PFSK-1 (cell line): ENCODE measurements around the gene USB1.

ENCODE experiments used
- FOXP2 ChIP-seq: optimal IDR thresholded peaks from 2 replicates; pipeline ENCODE3; 2011; ENCODE audit warnings: borderline replicate concordance, control low read depth, inconsistent platforms; ENCODE audit not compliant: insufficient read depth; ENCODE audit errors: extremely low read length, extremely low read depth
- POLR2AphosphoS5 ChIP-seq: IDR thresholded peaks from 2 replicates; pipeline ENCODE4 v1.6.1; 2012; ENCODE audit warnings: low read depth, mild to moderate bottlenecking, control low read depth, low read length, moderate library complexity
- REST ChIP-seq, 2 experiments: IDR thresholded peaks; 2 replicates each; pipeline versions ENCODE4 v1.6.1 to v1.8.0; 2011 to 2012; ENCODE audit warnings: low read depth in 2 of 2, low read length in 2 of 2, control low read depth in 1 of 2, inconsistent platforms in 1 of 2, mild to moderate bottlenecking in 1 of 2, moderate library complexity in 1 of 2; ENCODE audit not compliant: insufficient read depth in 1 of 2
- SIN3A ChIP-seq: IDR thresholded peaks from 2 replicates; pipeline ENCODE4 v1.6.1; 2012; ENCODE audit warnings: mild to moderate bottlenecking, low read length, moderate library complexity, borderline replicate concordance; ENCODE audit not compliant: insufficient read depth
- TAF1 ChIP-seq: IDR thresholded peaks from 2 replicates; pipeline ENCODE4 v1.6.1; 2012; ENCODE audit warnings: low read length, control low read depth, borderline replicate concordance; ENCODE audit not compliant: insufficient read depth

Gene USB1

GRCh38 chr16:57962756-57963155 is 38.5 kb upstream of the USB1 start:
- no peak for TF ChIP-seq SIN3A
- no peak for TF ChIP-seq POLR2AphosphoS5
- no peak for TF ChIP-seq FOXP2
- TF ChIP-seq TAF1, result no peak
- no peak for TF ChIP-seq REST (IDR thresholded peaks at IDR 0.05; ENCODE audit: insufficient read depth in 1 of 2, low read depth in 2 of 2, low read length in 2 of 2)

DNA sequence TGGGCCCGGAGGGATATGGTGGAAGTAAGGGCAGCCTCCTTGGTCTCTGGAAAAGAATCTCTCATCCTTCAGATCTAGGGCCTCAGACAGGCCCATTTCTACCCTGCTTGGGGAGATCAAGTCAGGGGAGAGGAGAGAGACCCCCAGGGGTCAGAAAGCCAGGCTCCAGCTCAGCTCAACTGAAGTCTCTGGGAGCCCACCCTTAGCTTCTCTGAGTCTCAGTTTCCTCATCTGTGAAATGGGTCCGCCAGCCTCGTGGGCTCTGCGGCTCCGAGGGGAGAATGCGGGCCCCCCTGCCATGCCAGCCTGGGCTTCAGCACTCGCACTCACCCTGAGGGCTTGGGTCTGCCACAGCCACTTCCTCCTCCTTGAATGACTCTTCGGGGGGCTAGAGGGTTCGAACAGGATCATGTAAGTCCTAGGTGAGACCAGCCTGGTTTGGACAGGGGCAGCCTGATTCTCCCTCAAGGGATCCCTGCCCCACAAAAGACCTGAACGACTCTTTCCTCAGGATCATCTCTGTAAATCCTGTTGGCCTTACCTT is 37.0 kb upstream of the USB1 start:
- TF ChIP-seq SIN3A, result no peak
- no peak for TF ChIP-seq REST (IDR thresholded peaks at IDR 0.05; ENCODE audit: insufficient read depth in 1 of 2, low read depth in 2 of 2, low read length in 2 of 2)
- no peak for TF ChIP-seq FOXP2
- TF ChIP-seq POLR2AphosphoS5, result no peak
- no peak for TF ChIP-seq TAF1

DNA sequence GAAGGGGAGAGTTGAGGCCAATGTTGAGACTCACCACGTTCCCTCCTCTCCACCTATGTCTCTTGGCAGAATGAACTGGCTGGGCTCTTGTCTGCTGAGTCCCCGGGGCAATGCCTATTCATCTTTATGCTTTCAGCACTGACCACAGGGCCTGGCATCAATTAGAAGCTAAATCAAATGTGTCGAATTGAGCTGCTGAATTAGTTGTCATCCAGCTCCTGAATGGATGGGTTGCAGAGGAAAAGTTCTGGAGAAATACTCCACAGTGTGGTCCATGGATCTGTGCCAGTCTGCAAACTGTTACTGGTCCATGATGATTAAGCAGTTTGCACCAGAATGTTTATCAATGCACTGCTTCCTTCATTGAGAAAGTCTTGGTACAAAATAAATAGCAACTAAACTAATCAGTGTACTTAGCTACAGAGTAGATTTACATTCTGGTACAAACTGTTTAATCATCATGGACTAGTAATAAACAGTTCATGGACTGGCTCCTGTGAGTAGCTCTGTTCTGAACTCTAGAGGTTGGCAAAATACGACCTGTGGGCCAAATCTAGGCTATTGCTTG is 34.9 kb upstream of the USB1 start:
- TF ChIP-seq REST (IDR thresholded peaks at IDR 0.05; ENCODE audit: insufficient read depth in 1 of 2, low read depth in 2 of 2, low read length in 2 of 2) (no peak), TAF1 (no peak), FOXP2 (no peak), SIN3A (no peak), POLR2AphosphoS5 (no peak)

GRCh38 chr16:57966986-57967385 is 34.2 kb upstream of the USB1 start:
- TF ChIP-seq FOXP2 (no peak), TAF1 (no peak), REST (IDR thresholded peaks at IDR 0.05; ENCODE audit: insufficient read depth in 1 of 2, low read depth in 2 of 2, low read length in 2 of 2) (no peak), SIN3A (no peak), POLR2AphosphoS5 (no peak)

DNA sequence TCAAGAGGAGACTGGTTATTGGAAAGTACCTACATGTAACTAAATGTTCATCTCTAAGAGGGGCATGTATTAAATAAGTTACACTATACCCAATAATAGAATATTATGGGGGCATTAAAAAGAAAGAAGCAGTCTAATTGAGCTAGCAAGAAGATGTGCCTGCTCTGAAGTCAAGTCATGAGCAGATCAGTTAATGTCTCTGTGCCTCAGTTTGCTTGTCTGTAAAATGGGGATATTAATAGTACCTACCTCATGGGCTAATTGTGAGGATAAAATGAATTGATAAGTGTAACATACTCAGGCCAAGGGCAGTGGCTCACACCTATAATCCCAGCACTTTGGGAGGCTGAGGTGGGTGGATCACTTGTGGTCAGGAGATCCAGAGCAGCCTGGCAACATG is 33.3 kb upstream of the USB1 start:
- TF ChIP-seq TAF1 (no peak), REST (IDR thresholded peaks at IDR 0.05; ENCODE audit: insufficient read depth in 1 of 2, low read depth in 2 of 2, low read length in 2 of 2) (no peak), POLR2AphosphoS5 (no peak), SIN3A (no peak), FOXP2 (no peak)
